Activated CD4-positive, alpha-beta memory T cell treated with anti-CD3 and anti-CD28 coated beads, Interleukin-2, amount 10 ng/mL, durations not matched to agents 7 days and 5 days (primary cell): ENCODE results near the gene F2RL2. TPM values are rescaled to one million over a fixed set of nuclear protein-coding genes. Genes with fewer than 3 reads are reported as not detected.

Experiments
- CTCF ChIA-PET: fragments of 350-600 bp; sonication (Branson Sonifier 250); formaldehyde crosslinking; loops from one replicate; lab custom pipeline; 2021; ENCODE audit warnings: antibody characterized with exemption, inconsistent platforms; lab: Charles Lee
- POLR2A ChIA-PET: fragments of 350-600 bp; sonication (Branson Sonifier 250); formaldehyde crosslinking; loops from one replicate; lab custom pipeline; 2021; ENCODE audit warnings: antibody characterized with exemption; lab: Charles Lee
- DNase-seq: peaks from one replicate; pipeline ENCODE4 v3.0.0-alpha.2; 2020
- H3K27ac Mint-ChIP-seq: one replicate; pipeline ENCODE4 v1.8.0; 2021; ENCODE audit warnings: mild to moderate bottlenecking, mixed read lengths
- H3K27me3 Mint-ChIP-seq: one replicate; pipeline ENCODE4 v1.8.0; 2021; ENCODE audit warnings: mixed read lengths
- H3K36me3 Mint-ChIP-seq: one replicate; pipeline ENCODE4 v1.8.0; 2021; ENCODE audit warnings: low read depth, mixed read lengths
- H3K4me1 Mint-ChIP-seq: one replicate; pipeline ENCODE4 v1.8.0; 2021; ENCODE audit warnings: mixed read lengths
- H3K4me3 Mint-ChIP-seq: one replicate; pipeline ENCODE4 v1.8.0; 2021; ENCODE audit warnings: mild to moderate bottlenecking, mixed read lengths
- H3K9me3 Mint-ChIP-seq: one replicate; pipeline ENCODE4 v1.8.0; 2021; ENCODE audit warnings: mixed read lengths
- total RNA-seq, 2 experiments: library from RNA; stranded (reverse); gene quantifications; one replicate each; pipeline ENCODE4 v1.2.3, GENCODE V29; 2021

The F2RL2 gene, protein sequence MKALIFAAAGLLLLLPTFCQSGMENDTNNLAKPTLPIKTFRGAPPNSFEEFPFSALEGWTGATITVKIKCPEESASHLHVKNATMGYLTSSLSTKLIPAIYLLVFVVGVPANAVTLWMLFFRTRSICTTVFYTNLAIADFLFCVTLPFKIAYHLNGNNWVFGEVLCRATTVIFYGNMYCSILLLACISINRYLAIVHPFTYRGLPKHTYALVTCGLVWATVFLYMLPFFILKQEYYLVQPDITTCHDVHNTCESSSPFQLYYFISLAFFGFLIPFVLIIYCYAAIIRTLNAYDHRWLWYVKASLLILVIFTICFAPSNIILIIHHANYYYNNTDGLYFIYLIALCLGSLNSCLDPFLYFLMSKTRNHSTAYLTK
- not detected for total RNA-seq

DNA sequence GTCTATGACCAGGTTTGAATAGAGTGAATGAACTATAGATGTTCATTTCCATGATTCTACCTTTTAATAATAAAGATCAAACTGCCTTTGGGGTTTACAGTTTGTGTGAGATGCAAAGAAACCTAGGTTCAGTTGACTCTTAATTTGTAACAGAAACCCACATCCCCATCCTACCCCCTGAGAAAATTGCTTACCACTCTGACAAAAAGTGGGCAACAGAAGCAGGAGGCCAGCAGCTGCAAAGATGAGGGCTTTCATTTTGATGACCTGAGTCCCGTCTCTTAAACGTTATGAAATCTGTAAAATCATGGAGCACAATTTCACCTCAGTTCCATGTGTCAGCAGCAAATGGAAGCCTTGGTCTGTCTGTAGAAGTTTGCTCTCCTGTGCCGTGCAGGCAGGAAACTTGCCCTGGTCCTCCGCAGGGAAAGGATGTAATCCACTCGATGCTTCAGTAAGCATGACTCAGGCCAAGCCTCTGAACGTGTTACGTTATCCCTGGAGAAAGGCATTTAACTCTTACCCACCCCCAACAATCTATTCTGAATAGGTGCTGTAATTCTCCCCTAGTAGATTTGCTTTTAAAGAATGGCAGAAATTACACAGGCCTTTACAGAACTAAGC is at the start of gene F2RL2:
TSS of gene F2RL2 (minus strand) at position 431 of the 624 bp plus-strand sequence. CDS start at position 258, 173 bp downstream.
- peaks cover 17% of the 10 kb centered on the region for H3K4me1 Mint-ChIP-seq
- ChIA-PET CTCF (no interaction called here), POLR2A (no interaction called here)
- DNase-seq = no peak
- H3K36me3 Mint-ChIP-seq = peaks cover 50% of the 10 kb centered on the region
- no peaks in the 10 kb centered on the region for H3K9me3 Mint-ChIP-seq
- no peaks in the 10 kb centered on the region for H3K27me3 Mint-ChIP-seq
- no peak within 1 kb of the TSS for H3K27ac Mint-ChIP-seq
- H3K4me3 Mint-ChIP-seq = no peak within 1 kb of the TSS

DNA sequence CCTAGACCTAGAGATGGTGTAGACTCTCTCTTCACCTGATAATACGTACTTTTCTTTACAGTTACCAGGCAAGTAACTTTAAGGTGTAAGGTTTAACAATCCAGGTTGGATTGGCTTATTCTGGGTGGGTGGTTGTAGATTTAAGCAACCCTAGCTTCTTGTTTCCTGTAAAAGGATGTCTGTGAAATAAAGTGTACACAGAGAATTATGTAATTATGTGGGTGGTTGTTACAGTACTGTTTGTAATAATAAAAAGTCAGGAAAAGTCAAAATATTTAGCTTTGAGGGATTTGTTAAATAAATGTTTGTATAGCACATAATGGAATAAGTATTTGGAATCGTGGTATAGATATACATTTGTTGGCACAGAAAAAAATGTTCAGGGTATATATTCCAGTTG is 49.0 kb upstream of the F2RL2 start:
- no peaks in the 10 kb centered on the region for H3K4me1 Mint-ChIP-seq
- no peaks in the 10 kb centered on the region for H3K9me3 Mint-ChIP-seq
- ChIA-PET POLR2A (no interaction called here), CTCF (no interaction called here)
- H3K27ac Mint-ChIP-seq = no peak overlapping the region
- no peaks in the 10 kb centered on the region for H3K27me3 Mint-ChIP-seq
- H3K4me3 Mint-ChIP-seq = no peak overlapping the region
- H3K36me3 Mint-ChIP-seq = peaks cover 83% of the 10 kb centered on the region
- no peak for DNase-seq

DNA sequence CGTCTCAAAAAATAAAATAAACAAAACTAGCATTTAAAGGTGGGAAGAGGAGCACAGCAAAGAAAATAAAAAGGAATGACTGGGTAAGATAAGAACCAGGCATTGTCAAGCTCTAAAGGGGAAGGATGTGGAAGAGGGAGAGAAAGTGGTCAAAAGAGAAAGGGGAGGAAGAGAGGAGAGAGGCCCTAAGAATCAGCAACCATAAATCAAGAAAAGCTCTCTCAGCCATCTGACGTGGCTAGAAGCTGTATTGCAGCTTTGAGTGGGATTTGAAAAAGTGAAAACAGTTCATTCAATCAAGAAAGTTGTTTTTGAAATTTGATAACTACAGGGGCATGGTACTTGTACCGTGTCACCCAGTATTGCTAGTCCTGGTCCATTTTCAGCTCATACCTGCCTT is 47.3 kb upstream of the F2RL2 start:
- no peaks in the 10 kb centered on the region for H3K27me3 Mint-ChIP-seq
- ChIA-PET CTCF (interaction anchor here (0.8 kb wide), 1 partner anchor 104 kb away, joined by 3 read pairs; no protein-coding TSS in a partner anchor), POLR2A (no interaction called here)
- no peak overlapping the region for H3K4me3 Mint-ChIP-seq
- H3K9me3 Mint-ChIP-seq = no peaks in the 10 kb centered on the region
- DNase-seq = no peak
- peaks cover 80% of the 10 kb centered on the region for H3K36me3 Mint-ChIP-seq
- no peaks in the 10 kb centered on the region for H3K4me1 Mint-ChIP-seq
- no peak overlapping the region for H3K27ac Mint-ChIP-seq

DNA sequence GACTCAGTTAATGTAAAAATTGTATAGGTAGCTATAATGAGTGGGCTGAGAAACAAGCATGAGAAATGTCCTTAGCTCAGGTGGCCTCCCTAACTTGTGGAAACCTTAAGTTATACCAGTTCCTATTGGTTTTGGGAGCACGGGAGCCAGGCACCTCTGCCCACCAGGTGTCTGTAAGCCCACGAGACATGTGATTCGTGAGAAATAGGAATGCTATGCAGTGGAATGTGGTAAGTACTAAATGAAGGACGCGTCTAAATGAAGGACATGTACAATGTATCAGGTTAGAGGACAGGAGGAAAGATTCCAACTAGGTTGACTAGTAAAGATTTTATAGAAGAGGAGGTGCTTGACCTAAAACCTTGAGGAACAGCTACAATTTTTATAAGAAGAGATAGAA is 46.0 kb upstream of the F2RL2 start:
- H3K27me3 Mint-ChIP-seq = no peaks in the 10 kb centered on the region
- ChIA-PET POLR2A (no interaction called here), CTCF (interaction anchor here (0.9 to 1.9 kb wide), 3 partner anchors 67 to 105 kb away, joined by 3 to 9 read pairs (median 4); no protein-coding TSS in a partner anchor)
- H3K27ac Mint-ChIP-seq = no peak overlapping the region
- no peak overlapping the region for H3K4me3 Mint-ChIP-seq
- no peak for DNase-seq
- H3K4me1 Mint-ChIP-seq = no peaks in the 10 kb centered on the region
- H3K36me3 Mint-ChIP-seq = peaks cover 80% of the 10 kb centered on the region
- no peaks in the 10 kb centered on the region for H3K9me3 Mint-ChIP-seq

DNA sequence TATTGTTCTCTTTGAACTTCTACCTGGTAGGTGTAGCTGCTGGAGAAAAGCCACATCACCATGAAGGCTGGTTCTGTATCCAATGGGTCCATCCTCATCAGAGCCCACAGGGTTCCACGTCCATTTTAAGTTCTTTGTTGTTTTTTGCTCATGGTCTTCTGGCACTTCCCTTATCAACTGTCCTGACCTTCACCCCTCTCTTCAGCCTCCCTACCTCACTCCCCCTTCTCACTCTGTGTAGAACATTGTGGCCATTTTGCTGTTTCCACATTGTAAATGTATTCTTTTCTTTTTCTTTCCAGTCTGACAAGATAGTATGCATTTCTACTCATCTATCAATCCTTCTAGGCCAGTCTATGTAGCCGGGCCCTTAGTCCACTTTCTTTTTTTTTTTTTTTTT is 44.3 kb upstream of the F2RL2 start:
- POLR2A ChIA-PET = interaction anchor here (0.6 kb wide), 1 partner anchor 11 kb away, joined by 3 read pairs; no protein-coding TSS in a partner anchor

DNA sequence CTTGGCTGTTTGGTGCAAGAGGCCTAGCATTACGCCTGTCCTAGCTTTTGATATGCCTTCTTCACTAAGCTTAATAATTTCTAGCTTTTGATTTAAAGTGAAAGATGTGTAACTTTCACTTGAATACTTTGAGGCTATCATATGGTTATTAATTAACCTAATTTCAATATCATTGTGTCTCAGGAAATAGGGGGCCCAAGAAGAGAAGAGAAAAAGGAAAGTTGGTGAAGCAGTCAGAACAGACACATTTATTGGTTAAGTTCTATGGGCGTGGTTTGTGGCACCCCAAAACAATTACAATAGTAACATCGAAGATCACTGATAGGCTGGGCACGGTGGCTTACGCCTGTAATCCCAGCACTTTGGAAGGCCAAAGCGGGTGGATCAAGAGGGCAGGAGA is 40.9 kb upstream of the F2RL2 start:
- DNase-seq = no peak
- H3K27ac Mint-ChIP-seq = no peak overlapping the region
- ChIA-PET POLR2A (no interaction called here), CTCF (no interaction called here)
- H3K36me3 Mint-ChIP-seq = peaks cover 71% of the 10 kb centered on the region
- no peak overlapping the region for H3K4me3 Mint-ChIP-seq
- H3K27me3 Mint-ChIP-seq = no peaks in the 10 kb centered on the region
- no peaks in the 10 kb centered on the region for H3K4me1 Mint-ChIP-seq
- H3K9me3 Mint-ChIP-seq = no peaks in the 10 kb centered on the region

More for the DNA sequence above, 44.3 kb upstream of the F2RL2 start:
- Mint-ChIP-seq H3K36me3 (peaks cover 84% of the 10 kb centered on the region), H3K4me1 (no peaks in the 10 kb centered on the region), H3K27ac (no peak overlapping the region), H3K27me3 (no peaks in the 10 kb centered on the region), H3K9me3 (no peaks in the 10 kb centered on the region), H3K4me3 (no peak overlapping the region)
- no peak for DNase-seq
- CTCF ChIA-PET = interaction anchor here (0.8 to 1.9 kb wide), 4 partner anchors 26 to 107 kb away, joined by 3 to 9 read pairs (median 4); no protein-coding TSS in a partner anchor

DNA sequence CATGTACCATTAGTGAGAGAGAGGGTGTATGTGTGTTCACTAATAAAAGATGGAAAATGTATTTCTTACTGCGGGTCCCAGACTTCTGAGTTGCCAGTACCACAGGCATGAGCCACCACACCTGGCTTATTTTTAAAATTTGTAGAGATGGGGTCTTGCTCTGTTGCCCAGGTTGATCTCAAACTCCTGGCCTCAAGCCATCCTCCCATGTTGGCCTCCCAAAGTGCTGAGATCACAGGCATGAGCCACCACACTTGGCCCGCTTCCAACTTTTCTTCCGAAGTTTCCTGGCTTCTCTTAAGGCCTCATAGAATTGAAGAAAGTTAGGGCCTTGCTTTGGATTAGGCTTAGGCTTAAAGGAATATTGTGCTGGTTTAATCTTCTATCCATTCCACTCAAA is 40.4 kb upstream of the F2RL2 start:
- H3K9me3 Mint-ChIP-seq = no peaks in the 10 kb centered on the region
- DNase-seq = no peak
- no peak overlapping the region for H3K27ac Mint-ChIP-seq
- CTCF ChIA-PET = no interaction called here
- POLR2A ChIA-PET = no interaction called here
- H3K4me1 Mint-ChIP-seq = no peaks in the 10 kb centered on the region
- no peaks in the 10 kb centered on the region for H3K27me3 Mint-ChIP-seq
- H3K36me3 Mint-ChIP-seq = peaks cover 71% of the 10 kb centered on the region
- H3K4me3 Mint-ChIP-seq = no peak overlapping the region

DNA sequence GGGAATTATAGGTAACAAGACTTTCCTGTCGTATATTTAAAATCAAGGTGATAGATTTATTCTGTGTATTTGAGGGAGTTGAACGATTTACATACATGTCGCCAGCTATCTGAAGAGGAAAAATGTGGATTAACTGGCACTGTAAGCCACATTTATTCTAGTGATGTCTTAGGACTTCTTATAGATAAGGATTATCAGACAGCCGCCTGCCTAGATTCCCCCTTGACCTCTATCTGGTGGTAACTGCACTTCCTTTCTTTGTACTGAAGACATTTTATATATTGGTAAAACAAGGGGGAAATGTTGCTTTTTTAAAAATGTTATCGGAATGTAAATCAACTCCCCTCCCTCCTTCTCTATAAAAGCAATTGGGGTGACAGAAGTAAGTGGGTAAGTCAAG is 39.3 kb upstream of the F2RL2 start:
- H3K9me3 Mint-ChIP-seq = no peaks in the 10 kb centered on the region
- no peak overlapping the region for H3K27ac Mint-ChIP-seq
- H3K36me3 Mint-ChIP-seq = peaks cover 73% of the 10 kb centered on the region
- ChIA-PET POLR2A (no interaction called here), CTCF (no interaction called here)
- no peak for DNase-seq
- no peaks in the 10 kb centered on the region for H3K4me1 Mint-ChIP-seq
- H3K27me3 Mint-ChIP-seq = no peaks in the 10 kb centered on the region
- H3K4me3 Mint-ChIP-seq = no peak overlapping the region

DNA sequence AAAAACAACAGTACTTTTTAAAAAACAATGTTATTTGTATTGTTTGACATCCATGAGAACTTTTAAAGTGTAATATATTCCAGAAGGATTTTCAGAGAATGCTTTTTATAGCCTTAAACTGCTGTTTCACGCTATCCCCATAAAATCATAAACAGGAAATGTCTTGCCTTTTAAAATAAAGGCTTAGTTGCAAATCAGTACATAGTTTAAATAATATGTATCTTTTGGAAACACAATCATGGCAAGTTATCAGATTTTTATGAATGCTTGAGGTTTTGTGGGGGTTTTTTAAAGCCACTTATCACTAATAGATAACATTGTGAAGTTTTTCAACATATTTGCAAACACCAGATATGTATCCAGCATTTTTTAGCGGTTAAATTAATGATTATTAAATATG is 37.2 kb upstream of the F2RL2 start:
- peaks cover 72% of the 10 kb centered on the region for H3K36me3 Mint-ChIP-seq
- no peak overlapping the region for H3K27ac Mint-ChIP-seq
- no peaks in the 10 kb centered on the region for H3K27me3 Mint-ChIP-seq
- no peaks in the 10 kb centered on the region for H3K9me3 Mint-ChIP-seq
- peaks cover 2% of the 10 kb centered on the region for H3K4me1 Mint-ChIP-seq
- ChIA-PET POLR2A (no interaction called here), CTCF (no interaction called here)
- no peak for DNase-seq
- no peak overlapping the region for H3K4me3 Mint-ChIP-seq

DNA sequence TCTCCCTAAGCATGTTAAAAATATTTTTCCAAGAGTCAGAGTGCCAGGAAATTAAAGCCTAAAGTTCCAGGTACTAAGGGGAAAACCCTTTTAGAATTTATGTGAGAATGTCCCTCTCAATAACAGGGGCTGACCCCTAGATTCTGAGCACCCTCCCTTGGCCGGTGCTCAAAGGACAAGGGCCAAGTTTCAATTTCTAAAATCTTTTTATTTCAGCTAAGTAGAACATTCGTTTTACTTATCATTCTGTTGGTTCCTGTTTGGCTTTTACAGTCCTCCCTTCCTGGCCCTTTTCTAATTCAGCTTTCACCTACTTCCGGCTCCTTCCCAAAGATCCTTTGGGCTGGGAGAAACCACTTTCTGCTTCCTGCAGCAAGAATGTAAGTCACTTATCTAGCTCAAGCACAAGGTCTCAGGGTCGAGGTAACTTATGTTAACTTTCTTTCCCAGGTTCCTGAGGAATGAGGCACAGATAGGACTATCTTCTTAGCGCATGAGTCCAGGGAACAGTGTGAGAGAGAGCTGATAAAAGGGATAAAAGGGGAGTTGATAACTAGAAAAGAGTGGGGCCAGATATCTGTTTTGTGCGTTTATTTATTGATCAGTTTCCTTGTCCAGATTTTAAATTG is 34.6 kb upstream of the F2RL2 start:
- Mint-ChIP-seq H3K27me3 (no peaks in the 10 kb centered on the region), H3K9me3 (no peaks in the 10 kb centered on the region), H3K36me3 (peaks cover 71% of the 10 kb centered on the region), H3K4me1 (peaks cover 2% of the 10 kb centered on the region), H3K27ac (no peak overlapping the region), H3K4me3 (no peak overlapping the region)
- ChIA-PET CTCF (interaction anchor here (0.5 to 1.6 kb wide), 2 partner anchors 17 to 289 kb away, joined by 3 to 5 read pairs; no protein-coding TSS in a partner anchor), POLR2A (interaction anchor here (1.3 kb wide), 1 partner anchor 9 kb away, joined by 4 read pairs; no protein-coding TSS in a partner anchor)
- no peak for DNase-seq

DNA sequence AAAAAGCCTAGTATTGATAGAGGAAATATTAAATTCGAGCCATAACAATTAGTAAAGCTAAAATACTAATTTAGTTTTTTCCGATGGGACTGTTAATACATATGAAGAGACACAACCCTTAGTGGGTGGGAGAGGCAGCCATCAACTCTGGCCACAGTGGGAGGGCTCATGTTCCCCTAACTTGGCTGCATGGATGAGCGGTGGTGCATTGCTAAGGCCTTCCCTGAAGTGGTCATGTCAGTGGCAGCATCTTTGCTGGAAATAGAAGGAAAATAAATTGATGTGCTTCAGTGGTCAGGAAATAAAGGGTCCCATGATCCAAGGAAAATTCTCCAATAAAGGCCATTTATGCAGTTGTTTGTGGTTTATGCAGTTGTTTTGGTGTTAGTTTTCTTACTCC is 33.9 kb upstream of the F2RL2 start:
- Mint-ChIP-seq H3K9me3 (no peaks in the 10 kb centered on the region), H3K4me1 (peaks cover 2% of the 10 kb centered on the region), H3K36me3 (peaks cover 71% of the 10 kb centered on the region), H3K4me3 (no peak overlapping the region), H3K27ac (no peak overlapping the region), H3K27me3 (no peaks in the 10 kb centered on the region)
- no peak for DNase-seq
- ChIA-PET CTCF (interaction anchor here (0.5 kb wide), 1 partner anchor 290 kb away, joined by 3 read pairs; no protein-coding TSS in a partner anchor), POLR2A (no interaction called here)

DNA sequence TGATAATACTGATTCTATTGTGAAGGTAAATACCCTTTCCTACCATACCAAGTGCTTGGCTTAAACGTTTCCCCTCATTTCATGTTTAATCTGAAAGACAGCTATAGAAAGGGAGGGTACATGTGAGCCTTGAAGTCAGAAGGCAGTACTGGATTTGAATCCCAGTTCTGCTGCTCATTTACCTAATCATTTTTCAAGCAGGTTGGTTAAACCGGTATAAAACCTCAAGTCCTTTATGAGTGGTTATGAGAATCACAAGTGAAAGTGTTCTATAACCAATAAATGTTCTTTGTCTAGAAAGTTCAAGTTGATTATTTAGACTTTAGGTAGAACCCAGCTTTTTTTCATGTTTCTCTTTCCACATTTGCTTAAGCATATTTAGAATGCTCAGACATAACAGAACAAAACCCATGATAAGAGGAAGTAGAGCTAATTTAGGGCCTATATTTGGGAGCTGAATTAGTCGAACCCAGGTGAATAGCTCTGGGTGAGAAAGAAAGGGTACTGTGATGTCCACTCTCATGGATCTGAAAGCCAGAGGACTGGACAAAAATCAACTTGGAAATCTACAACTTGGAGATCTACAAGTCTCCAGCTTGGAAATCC is 29.7 kb upstream of the F2RL2 start:
- no peaks in the 10 kb centered on the region for H3K27me3 Mint-ChIP-seq
- peaks cover 82% of the 10 kb centered on the region for H3K36me3 Mint-ChIP-seq
- H3K4me1 Mint-ChIP-seq = peaks cover 2% of the 10 kb centered on the region
- peaks cover 21% of the 10 kb centered on the region for H3K9me3 Mint-ChIP-seq
- H3K4me3 Mint-ChIP-seq = no peak overlapping the region
- CTCF ChIA-PET = interaction anchor here (0.7 to 2.7 kb wide), 4 partner anchors 11 to 121 kb away, joined by 3 to 8 read pairs (median 3); no protein-coding TSS in a partner anchor
- no peak for DNase-seq
- no peak overlapping the region for H3K27ac Mint-ChIP-seq
- POLR2A ChIA-PET = interaction anchor here (1.1 kb wide), 1 partner anchor 378 kb away, joined by 3 read pairs; the partner anchor contains the start of gene AGGF1
